ENCODE measurements around the gene COL8A2.

DNA sequence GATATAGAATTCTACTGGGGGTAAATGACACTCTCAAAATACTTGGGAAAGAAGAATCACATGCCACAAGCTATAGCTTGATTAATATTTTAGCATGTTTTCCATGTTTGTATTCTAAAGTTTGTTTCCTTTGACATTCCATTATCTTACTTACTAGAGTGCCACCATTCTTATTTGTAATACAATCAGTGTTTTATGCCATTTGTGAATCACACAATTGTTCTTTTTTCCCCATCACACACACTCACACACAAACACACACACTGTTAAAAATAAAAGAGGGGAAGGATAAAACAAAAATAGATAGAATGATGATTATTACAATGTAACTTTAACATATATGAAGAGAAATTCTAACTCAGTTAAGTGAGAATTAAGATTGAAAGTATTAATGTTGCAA is 57.2 kb downstream of the COL8A2 start:
- TF ChIP-seq, protein P1, sequence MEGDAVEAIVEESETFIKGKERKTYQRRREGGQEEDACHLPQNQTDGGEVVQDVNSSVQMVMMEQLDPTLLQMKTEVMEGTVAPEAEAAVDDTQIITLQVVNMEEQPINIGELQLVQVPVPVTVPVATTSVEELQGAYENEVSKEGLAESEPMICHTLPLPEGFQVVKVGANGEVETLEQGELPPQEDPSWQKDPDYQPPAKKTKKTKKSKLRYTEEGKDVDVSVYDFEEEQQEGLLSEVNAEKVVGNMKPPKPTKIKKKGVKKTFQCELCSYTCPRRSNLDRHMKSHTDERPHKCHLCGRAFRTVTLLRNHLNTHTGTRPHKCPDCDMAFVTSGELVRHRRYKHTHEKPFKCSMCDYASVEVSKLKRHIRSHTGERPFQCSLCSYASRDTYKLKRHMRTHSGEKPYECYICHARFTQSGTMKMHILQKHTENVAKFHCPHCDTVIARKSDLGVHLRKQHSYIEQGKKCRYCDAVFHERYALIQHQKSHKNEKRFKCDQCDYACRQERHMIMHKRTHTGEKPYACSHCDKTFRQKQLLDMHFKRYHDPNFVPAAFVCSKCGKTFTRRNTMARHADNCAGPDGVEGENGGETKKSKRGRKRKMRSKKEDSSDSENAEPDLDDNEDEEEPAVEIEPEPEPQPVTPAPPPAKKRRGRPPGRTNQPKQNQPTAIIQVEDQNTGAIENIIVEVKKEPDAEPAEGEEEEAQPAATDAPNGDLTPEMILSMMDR (IDR thresholded peaks at IDR 0.05): no peak
- no peak for TF ChIP-seq ZFX (IDR thresholded peaks at IDR 0.05; ENCODE audit: borderline replicate concordance)
